KOPT-K1 (cell line): ENCODE results near the gene PCLAF.
"Not testable (repeated sequence)": the region's sequence is repeated elsewhere in the genome, so short reads cannot be mapped to it uniquely, and the experiment has no call there.

Source experiments
- H3K27ac ChIP-seq: fragments of 200-600 bp; sonication (generic); 2 replicates; pipeline ENCODE4 v1.5.1; 2016; ENCODE audit warnings: antibody characterized with exemption, mild to moderate bottlenecking, low read depth, low read length; ENCODE audit not compliant: poor library complexity, severe bottlenecking
- H3K36me3 ChIP-seq: fragments of 200-600 bp; sonication (generic); 2 replicates; pipeline ENCODE4 v1.5.1; 2017; ENCODE audit warnings: antibody characterized with exemption, mild to moderate bottlenecking, low read length, moderate library complexity; ENCODE audit not compliant: insufficient read depth
- H3K9me3 ChIP-seq: fragments of 200-600 bp; sonication (generic); 2 replicates; pipeline ENCODE4 v1.5.1; 2017; ENCODE audit warnings: antibody characterized with exemption, low read length, mild to moderate bottlenecking; ENCODE audit not compliant: insufficient read depth, poor library complexity, severe bottlenecking

Gene PCLAF, protein sequence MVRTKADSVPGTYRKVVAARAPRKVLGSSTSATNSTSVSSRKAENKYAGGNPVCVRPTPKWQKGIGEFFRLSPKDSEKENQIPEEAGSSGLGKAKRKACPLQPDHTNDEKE

DNA sequence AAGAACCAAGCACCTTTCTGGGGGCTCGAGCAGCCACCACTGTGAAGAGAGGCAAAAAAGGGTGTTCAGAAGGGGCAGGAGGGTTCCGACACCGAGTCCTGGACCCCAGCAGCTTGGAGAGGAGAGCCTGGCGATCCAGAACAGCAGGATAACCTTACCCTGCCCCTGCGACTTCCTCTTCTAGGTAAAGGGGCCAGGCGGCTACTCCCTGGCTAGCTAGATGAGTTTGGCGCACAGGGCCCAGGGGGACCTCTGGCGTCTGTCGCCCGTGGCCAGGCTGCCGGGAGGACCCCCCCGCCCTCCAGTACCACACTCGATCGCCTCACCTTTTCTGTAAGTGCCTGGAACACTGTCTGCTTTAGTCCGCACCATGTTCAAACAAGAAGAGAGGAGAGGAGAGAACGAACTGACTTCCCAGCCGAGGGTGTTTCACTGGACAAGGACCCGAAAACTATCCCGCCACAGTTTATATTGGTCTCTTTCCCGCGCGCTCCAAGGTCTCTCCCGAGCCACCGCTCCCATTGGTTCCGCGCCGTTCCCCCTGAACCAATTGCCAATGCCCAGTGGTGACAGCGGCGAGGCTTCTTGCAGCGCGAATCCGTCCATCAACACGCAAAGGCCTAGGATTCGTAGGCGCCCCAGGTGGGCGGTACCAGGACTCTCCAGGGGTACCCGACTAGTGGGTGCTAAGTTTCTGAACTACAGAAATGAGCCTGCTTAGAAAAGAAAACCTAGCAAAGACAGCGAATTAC is at the start of gene PCLAF:
PCLAF (minus strand) TSS at position 442 of the 752 bp plus-strand sequence; CDS start at position 372, 70 bp downstream.
- H3K36me3 ChIP-seq: peaks cover 33% of the 10 kb centered on the region
- H3K27ac ChIP-seq: peak within 1 kb of the TSS; percentile 90
- H3K9me3 ChIP-seq: no peaks in the 10 kb centered on the region

DNA sequence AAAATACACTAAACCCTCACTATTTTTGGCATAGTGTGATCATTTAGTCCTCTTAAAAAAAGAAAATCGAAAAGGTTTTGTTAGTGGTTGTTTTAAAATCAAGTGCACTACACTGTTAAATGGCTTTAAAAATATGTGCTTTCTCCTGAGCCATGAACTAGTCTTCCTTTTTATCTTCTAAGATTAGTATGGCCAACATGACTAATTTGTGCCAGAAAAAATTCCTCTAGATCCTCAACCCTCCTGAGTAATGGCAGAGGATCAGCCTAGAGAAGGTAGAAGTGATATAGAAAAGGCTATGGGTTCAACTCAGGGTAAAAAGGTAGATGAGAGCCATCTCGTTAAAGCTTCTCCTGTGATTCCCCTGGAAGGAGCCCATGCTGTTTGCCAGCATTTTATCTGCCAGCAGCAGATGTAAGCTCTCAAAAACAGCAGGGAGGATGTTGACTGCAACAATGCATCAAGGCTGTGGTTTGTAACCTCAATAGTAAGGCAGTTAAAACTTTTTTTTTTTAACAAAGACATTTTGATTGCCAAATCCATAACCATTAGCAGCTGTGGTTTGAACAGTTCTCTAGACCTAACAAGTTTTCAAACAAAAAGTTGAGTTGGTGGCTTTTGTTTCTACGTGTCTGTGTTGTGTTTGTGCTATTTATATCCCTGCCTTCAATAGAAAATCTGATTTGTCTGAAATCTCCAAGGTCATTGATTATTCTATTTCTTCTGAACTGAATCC is 48.9 kb upstream of the PCLAF start:
- Histone ChIP-seq H3K27ac (peak overlapping the region; percentile 94), H3K36me3 (peaks cover 11% of the 10 kb centered on the region), H3K9me3 (no peaks in the 10 kb centered on the region)

DNA sequence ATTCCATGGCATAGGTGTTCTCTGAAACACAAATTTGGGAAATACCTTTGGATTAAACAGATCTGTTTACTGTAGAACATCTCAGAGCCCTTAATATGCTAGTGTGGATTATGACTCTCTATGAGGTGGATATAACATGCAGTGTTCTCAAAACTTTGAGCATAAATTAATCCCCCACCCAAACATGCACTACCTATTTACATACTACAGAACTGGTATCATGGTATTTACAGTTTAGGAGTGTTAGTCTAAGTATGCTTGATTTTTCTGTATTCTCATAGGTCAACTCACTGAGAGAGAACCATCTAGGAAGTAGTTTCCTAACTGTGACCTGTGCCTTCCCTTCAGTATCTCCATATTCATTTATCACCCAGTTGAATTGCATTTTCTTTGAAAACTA is 48.2 kb upstream of the PCLAF start:
- H3K36me3 ChIP-seq: peaks cover 18% of the 10 kb centered on the region
- H3K27ac ChIP-seq: peak overlapping the region; percentile 94
- no peaks in the 10 kb centered on the region for H3K9me3 ChIP-seq

DNA sequence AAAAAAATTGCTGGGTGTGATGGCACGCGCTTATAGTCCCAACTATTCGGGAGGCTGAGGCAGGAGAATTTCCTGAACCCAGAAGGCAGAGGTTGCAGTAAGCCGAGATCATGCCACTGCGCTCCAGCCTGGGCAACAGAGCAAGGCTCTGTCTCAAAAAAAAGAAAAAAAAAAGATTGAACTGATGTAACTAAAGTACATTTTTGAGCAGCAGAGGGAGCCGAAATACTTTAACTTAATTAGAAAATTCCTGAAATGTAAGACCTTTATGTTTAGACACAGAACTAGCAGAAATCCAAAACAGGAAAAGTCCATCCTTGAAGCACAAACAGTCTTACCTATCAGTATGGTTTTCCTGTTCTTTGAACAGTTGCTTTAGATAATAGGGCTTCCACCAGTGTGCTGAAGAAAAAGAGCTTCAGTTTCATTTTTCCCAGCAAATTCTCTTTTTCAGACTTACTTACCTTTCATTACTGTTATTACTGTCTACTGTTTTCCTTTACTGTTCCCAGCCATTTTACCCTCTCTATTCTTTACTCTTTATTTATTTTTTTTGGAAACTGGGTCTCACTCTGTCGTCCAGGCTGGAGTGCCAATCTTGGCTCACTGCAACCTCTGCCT is 45.7 kb upstream of the PCLAF start:
- Histone ChIP-seq H3K36me3 (peaks cover 37% of the 10 kb centered on the region), H3K27ac (peak overlapping the region; percentile 94), H3K9me3 (no peaks in the 10 kb centered on the region)

DNA sequence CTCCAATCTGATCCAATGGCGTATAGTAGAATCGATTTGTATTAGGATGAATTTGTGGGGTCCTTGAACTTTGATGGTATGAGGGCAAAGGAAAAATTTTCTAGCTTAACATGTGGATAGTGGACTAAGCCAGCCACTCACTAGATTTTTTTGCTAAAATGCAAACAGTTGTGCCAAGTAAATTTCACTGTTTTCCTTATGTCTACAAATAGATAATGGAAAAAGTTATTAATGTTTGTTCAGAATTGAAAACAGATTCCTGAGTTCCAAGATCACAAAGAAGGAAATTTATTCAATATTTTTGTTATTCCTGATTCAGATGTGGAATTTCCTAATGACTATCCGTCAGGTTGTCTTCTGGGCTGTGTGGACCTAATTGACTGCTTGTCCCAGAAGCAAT is 44.0 kb upstream of the PCLAF start:
- no peaks in the 10 kb centered on the region for H3K9me3 ChIP-seq
- no peak overlapping the region for H3K27ac ChIP-seq
- peaks cover 49% of the 10 kb centered on the region for H3K36me3 ChIP-seq

DNA sequence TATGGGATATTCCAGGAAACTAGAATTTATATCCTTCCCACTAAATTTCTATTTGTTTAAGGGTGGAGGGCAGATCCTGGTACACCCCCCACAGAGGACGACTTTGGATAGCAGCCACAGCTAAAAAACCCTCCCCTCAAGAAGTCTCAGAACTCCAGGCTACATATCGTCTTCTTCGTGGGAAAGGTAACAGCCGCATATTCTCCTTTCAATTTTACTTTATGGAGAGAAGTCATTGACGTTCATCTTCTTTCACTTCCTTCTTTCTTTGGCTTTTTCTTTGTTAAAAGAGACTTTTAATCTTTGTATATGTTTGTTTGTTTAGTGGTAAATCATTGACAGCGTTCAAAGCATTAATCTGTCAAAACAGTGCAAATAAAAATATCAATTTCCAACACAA is 42.7 kb upstream of the PCLAF start:
- Histone ChIP-seq H3K9me3 (no peaks in the 10 kb centered on the region), H3K27ac (no peak overlapping the region), H3K36me3 (peaks cover 56% of the 10 kb centered on the region)

DNA sequence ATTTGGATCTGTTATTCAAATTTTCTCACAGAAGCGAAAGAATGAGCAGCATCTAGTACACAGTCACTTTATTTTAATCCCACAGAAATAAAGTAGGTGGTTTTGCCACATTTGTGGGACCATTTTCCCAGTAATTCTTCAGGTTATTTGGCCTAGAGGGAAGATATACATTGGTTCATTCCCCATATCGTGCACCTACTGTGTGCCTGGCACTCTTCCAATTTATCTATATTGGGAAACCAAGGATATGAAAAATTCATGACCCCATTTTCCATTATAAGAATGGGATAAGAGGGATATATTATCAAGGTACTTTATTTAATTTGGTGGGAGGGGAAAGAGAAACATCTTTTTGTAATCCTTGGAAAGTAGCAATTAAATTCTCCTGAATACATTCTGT is 41.5 kb upstream of the PCLAF start:
- Histone ChIP-seq H3K27ac (no peak overlapping the region), H3K36me3 (peaks cover 68% of the 10 kb centered on the region), H3K9me3 (no peaks in the 10 kb centered on the region)

DNA sequence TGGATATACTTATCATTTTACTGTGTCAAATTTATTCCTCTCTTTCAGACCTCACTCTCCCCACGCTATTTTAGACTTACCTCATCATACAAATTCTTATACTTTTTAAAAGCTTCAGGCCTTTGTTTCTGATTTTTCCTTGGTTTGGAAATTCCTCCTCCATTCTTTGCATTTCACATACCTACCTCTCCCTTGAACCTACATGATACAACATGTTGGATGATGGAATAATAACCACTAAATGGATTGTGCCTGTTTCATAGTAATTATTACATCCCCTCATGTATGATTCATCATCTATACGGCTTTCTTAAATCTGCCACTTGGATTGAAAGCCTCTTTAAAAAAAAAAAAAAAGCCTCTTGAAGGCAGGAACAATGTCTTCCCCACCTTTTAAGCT is 31.0 kb upstream of the PCLAF start:
- peaks cover 64% of the 10 kb centered on the region for H3K36me3 ChIP-seq
- H3K9me3 ChIP-seq: no peaks in the 10 kb centered on the region
- no peak overlapping the region for H3K27ac ChIP-seq

DNA sequence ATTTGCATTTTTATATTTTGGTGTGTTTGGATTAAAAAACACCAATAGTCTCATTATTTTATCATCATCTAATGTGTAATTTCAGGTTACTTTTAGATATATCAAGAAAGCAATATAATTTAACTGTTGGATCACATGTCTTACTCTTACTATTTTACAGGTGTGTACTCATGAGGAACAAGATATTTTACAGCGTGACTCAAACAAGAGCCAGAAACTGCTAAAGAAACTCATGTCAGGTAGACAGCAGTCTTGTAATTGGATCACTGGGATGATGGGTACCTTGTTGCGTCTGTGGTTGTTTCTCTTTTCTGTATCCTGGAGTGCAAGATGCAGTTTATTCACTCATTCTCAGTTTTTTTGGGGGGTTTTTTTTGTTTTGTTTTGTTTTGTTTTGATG is 19.3 kb upstream of the PCLAF start:
- Histone ChIP-seq H3K9me3 (no peaks in the 10 kb centered on the region), H3K36me3 (peaks cover 64% of the 10 kb centered on the region)

DNA sequence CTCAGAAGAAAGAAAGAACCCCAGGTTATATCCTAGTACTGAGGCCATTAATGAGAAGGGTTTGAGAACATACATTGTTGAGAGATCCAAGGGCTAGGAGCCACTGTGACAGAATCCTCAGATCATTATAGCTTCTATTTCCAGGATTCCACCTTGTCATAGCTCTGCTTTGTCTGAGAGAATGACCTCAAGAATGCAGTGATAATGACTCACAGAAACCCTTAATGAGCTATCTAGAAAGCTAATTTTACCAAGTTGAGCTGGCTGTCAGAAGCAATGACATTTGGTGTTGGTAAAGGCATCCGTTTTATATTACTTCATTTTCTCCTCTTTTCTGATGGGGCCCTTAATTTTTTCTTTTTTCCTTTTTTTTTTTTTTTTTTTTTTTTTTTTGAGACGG is 17.3 kb upstream of the PCLAF start:
- Histone ChIP-seq H3K36me3 (peaks cover 67% of the 10 kb centered on the region), H3K27ac (no peak overlapping the region), H3K9me3 (no peaks in the 10 kb centered on the region)

More for the DNA sequence above, 19.3 kb upstream of the PCLAF start:
- H3K27ac ChIP-seq: no peak overlapping the region

DNA sequence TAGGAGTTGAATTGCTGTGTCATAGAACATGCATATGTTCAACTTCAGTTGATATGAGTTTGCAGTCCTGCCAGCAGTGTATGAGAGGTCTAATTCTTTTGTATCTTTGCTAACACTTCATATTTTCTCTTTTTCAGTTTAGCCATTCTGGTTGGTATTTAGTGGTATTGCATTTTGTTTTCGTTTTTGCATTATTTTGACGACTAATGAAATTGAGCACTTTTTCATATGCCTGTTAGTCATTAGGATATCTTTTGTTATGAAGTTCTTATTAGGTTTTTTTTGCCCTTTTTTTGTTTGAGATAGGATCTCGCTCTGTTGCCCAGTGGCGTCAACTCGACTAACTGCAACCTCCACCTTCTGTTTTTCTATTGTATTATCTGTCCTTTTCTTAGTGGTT is 15.5 kb upstream of the PCLAF start:
- Histone ChIP-seq H3K9me3 (no peaks in the 10 kb centered on the region), H3K27ac (no peak overlapping the region), H3K36me3 (peaks cover 67% of the 10 kb centered on the region)

DNA sequence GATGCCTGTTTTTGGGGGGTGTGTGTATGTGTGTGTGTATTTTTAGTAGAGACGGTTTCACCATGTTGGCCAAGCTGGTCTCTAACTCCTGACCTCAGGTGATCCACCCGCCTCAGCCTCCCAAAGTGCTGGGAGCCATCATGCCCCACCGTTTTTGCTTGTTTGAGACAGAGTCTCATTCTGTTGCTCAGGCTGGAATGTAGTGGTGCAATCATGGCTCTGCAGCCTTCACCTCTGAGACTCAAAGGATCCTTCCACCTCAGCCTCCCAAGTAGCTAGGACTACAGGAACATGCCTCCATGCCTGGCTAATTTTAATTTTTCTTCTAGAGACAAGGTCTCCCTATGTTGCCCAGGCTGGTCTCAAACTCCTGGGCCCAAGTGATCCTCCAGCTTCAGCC is 11.2 kb upstream of the PCLAF start:
- H3K36me3 ChIP-seq: peaks cover 34% of the 10 kb centered on the region
- not testable (repeated sequence) for H3K27ac ChIP-seq, H3K9me3 ChIP-seq

DNA sequence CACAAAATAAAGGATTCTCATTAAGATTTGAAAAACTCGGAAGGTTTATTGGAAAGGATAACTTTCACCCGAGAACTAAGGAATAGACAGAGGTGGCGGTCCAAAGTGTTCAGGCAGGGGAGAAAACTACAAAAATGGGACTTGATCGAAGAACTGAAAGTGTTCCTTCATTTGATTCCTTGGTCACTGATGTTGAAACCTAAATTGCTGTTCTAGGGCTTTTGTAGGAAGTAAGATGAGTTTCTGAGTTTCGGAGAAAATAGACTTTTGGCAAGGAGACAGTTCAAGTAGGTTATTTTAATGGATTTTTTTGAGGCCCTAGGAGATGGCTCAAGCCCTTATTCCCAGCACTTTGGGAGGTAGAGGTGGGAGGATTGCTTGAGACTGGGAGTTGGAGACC is 7.8 kb upstream of the PCLAF start:
- Histone ChIP-seq H3K9me3 (no peaks in the 10 kb centered on the region), H3K36me3 (no peaks in the 10 kb centered on the region), H3K27ac (no peak overlapping the region)

DNA sequence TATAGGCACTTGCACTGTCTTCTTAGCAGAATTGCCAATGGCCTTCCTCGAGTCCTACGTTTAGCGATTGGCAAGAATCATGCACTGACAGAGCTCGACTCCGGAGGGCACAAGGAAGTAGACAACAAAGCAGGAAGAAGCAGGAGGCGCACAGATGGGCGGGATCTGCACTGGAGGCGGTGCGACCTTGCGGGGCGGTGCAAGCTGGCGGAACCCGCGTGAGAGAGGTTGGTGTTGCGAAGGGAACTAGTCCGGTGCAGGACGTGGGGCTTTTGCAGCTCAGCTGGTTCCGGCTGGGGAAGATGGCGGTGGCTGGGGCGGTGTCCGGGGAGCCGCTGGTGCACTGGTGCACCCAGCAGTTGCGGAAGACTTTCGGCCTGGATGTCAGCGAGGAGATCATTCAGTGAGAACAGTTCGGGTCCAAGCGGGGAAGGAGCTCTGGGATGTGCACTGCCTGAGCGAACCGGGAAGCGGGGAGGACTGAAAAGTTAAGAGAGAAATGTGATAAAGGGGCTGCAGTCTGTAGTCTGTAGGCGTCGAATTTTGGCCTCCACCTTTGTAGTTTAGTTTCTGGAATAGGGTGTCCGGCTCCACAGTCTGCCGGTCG is 6.4 kb upstream of the PCLAF start, which contains the start of gene TRIP4:
TRIP4 (plus strand) TSS at position 275 of the 607 bp plus-strand sequence; CDS start at position 303, 28 bp downstream.
- H3K9me3 ChIP-seq: no peaks in the 10 kb centered on the region
- no peaks in the 10 kb centered on the region for H3K36me3 ChIP-seq
- peak within 1 kb of the TSS; percentile 62 for H3K27ac ChIP-seq

DNA sequence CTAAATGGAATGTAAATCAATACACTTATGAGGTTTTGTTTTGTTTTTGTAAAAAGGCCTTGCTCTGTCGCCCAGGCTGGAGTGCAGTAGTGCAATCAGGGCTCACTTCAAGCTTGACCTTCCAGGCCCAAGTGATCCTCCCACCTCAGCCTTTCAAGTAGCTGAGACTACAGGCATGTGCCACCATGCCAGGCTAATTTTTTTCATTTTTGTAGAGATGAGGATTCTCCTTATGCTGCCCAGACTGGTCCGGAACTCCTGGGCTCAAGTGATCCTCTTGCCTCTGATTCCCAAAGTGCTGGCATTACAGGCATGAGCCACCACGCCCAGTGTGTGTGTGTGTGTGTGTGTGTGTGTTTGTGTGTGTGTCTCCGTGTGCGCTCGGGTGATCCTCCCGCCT is 5.0 kb upstream of the PCLAF start:
- Histone ChIP-seq H3K27ac (no peak overlapping the region), H3K36me3 (no peaks in the 10 kb centered on the region), H3K9me3 (no peaks in the 10 kb centered on the region)
